Measurements from ENCODE around the gene NSF.
"Not testable (repeated sequence)": the region's sequence is repeated elsewhere in the genome, so short reads cannot be mapped to it uniquely, and the experiment has no call there.

DNA sequence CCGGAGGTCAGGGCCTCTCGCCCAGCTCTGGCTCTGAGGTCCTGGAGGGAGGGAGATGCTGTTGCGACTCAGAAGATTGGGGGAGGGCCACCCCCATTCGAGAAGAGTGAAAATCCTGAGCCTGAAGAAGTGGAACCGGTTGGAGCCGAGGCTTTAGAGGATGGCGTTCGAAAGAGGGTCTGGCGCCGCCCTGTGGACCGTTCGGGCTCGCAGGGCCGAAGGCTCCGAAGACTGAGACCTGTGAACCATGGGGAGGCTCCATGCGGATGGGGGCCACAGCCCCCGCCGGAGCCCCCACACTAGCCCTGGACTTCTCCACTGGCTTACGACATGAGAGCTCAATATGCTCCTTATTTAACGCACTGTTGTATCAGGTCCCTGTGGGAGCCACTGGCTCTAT, 31.3 kb upstream of the NSF start:
- TF ChIP-seq EZH2 (IDR thresholded peaks at IDR 0.05); POLR2AphosphoS5 (IDR thresholded peaks at IDR 0.05; ENCODE audit: borderline replicate concordance, low read depth, low read length); FOXP2 (optimal IDR thresholded peaks at IDR 0.05; ENCODE audit: control extremely low read depth, extremely low read length, insufficient read depth): not testable (repeated sequence)

Data from SK-N-MC (cell line).